GM21423 (cell line): Measurements from ENCODE around the gene BTRC.
"Not testable (repeated sequence)": the region's sequence is repeated elsewhere in the genome, so short reads cannot be mapped to it uniquely, and the experiment has no call there.

Experiments
- ATAC-seq: cut with Tn5 transposase; IDR thresholded peaks from one replicate; pipeline ENCODE4 v1.9.1; 2021; ENCODE audit warnings: mild to moderate bottlenecking, moderate library complexity; ENCODE audit not compliant: unreplicated experiment

Gene BTRC

DNA sequence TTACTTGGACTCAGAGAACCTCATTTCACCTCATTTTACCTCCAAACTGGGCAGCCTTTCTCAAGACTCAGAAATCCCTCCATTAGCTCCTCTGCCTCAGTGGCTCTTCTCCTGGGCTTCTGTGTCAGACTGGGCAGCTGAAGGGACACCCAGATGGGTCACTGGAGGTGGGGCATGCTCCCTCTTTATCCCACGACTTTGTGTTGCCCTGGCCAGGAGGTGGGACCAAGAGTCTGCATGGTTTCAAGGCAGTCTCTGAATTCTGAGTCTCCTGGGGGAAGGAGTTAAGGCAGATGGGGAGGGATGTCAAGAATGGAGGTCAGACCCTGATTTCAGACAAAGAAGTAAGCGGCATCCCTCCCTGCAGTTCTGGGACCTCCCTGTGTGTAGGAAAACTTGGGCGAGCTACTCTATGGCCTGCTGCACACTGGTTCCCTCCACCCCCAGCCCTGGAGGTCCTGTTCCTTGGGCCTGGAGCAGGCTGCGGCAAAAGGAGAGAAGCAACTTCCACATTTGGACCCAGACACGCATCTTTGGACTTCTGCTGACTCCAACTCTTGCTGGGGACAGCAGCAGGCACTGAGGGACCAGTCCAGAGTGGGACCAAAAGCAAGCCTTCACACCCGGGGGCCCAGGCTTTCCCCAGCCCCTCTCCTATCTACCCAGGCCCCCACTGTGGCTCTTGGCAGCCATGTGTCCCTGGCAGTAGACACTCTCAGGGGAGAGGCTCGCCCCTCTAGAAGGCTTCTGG, 223.3 kb downstream of the BTRC start:
- ATAC-seq, result no peak

GRCh38 chr10:101578192-101578591, 224.2 kb downstream of the BTRC start:
- no peak for ATAC-seq

- no peak for ATAC-seq
Observed at GRCh38 chr10:101578803-101579515, 225.0 kb downstream of the BTRC start.

- no peak for ATAC-seq
Observed at GRCh38 chr10:101579516-101579870, 225.5 kb downstream of the BTRC start.

- ATAC-seq, result no peak
Observed at GRCh38 chr10:101580486-101581399, 226.8 kb downstream of the BTRC start.

DNA sequence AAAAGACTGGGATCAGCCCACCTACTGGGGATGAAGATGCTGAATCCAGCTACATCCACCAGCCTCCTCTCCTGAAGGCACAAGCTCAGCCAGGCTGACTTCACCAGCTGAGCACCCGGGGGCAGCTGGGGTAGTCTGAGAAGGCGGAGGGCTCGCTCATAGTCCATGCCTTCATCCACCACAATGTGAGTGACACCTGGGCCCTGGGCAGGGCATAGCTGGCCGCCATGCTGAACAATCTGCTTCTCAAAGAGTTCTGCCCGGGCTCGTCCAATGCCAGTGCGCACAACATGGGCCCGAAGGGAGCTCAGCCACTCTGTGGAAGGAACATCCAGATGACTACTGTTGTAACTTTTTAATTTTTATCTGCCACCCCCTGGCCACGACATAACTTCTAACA, 231.9 kb downstream of the BTRC start:
- no peak for ATAC-seq

DNA sequence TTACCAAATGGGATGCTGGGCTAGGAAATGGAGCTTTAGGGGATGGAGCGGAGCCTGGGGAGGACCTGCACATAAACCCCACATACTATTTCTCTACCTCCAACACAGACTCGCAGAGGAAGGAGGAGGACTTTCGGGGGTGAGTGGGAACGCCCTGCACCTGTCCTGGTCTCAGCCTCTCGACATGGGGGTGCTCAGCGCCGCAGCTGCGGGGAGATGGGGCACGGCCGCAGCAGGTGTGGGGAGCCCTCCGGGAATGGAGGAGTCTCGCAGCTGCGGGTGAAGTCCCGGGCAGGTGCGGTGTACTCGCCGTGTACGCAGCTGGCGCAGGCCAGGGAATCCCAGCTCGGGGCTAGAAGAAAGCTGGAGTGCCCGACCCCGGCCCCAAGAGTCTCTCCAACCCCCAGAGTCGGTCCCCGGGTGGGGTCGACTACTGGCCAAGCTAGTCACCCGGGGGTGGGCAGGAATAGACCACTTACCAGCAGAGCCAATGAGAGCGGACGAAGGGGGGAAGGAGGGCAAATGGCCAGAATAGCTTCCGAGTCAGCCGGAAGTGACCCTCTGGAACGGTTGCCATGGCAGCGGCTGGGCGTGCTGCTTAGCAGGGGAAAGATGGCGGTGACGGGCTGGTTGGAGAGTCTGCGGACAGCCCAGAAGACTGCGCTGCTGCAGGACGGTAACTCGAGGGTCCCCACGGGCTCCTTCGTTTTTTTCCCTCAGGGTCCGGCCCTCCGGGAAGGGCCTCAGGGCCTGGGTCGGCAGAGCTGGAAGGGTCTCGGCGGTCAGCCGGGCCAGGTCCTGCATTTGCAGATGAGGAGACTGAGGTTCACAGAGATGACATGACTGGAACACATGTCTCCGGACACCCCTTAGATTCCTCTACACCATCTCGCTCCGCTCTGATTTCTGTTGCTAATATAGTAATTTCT, 234.0 kb downstream of the BTRC start, which contains the start of the genes DPCD and POLL:
TSS of gene DPCD (plus strand) at position 597 of the 929 bp plus-strand sequence. CDS start at position 613, 16 bp downstream.
TSS of gene POLL (minus strand) at position 533 of the 929 bp plus-strand sequence. CDS start 897 bp downstream, outside the sequence.
- peak; percentile 96 for ATAC-seq

- ATAC-seq, result no peak
Observed at GRCh38 chr10:101588879-101589278, 234.9 kb downstream of the BTRC start.

DNA sequence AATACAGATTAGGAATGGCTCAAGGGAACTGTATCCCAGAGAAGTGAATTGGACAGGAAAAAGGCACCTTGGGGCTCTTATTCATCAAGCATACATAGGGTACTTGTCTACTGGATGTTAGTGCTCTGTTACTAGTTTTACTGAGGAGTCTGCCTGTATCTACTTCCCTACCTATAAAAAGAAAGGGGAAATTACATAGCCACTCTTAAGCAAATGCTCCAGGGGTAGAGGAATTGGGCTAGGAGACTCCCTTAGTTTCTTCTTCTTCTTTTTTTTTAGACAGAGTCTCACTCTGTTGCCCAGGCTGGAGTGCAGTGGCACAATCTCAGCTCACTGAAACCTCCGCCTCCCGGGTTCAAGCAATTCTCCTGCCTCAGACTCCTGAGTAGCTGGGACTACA, 239.4 kb downstream of the BTRC start:
- not testable (repeated sequence) for ATAC-seq

- no peak for ATAC-seq
Observed at GRCh38 chr10:101595591-101596433, 241.8 kb downstream of the BTRC start.

DNA sequence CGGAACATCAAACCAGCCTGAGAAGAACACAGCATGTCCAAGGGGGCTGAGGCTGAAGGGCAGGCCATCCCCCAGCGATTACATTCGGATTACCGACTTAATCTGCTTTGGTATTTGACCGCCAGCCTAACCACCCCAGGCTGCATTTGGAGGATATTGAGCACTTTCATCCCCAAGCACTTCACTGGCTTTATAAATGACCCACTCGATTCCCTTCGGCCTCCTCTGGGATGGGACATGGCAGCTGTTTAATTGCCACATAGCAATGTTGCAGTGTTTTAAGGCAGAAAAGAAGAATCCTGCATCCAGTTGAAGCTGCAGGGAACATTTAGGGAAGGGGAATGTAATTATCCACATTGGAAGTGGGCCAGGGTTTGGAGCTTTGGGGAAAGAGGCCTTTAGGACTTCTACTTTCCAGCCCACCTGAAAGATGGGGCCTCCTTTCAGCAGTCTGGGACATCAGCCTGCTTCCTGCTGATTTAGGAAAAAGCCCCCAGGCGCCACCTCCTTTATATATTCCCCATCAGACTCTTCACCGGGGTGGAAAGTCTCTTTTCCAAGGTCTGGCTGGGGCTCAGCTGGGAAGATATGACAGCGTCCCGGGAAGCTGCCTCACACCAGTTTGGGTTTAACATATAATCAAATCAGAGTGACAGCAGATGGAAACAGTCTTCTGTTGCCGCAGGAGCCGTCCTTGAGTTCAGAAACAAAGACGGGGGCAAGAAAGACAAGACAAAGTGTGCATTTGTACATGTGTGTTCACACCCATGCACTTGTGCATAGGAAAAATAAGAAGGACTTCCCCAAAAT, 243.3 kb downstream of the BTRC start:
- ATAC-seq, result no peak

GRCh38 chr10:101601541-101601940, 247.6 kb downstream of the BTRC start:
- ATAC-seq, result no peak

GRCh38 chr10:101602761-101603398, 248.9 kb downstream of the BTRC start:
- no peak for ATAC-seq
